ENCODE measurements around the gene CCND1.

Gene CCND1

GRCh38 chr11:69661413-69661715 lies 20.4 kb downstream of the CCND1 start:
- no peak overlapping the region for H3K9ac ChIP-seq (ENCODE audit: low read length)
- no peaks in the 10 kb centered on the region for H3K27me3 ChIP-seq (ENCODE audit: control insufficient read depth, insufficient read depth, low read length)
- peaks cover 5% of the 10 kb centered on the region for H3K36me3 ChIP-seq (ENCODE audit: control insufficient read depth, insufficient read depth, low read length)
- H3K4me1 ChIP-seq (ENCODE audit: control insufficient read depth, insufficient read depth, low read length): no peaks in the 10 kb centered on the region
- no peak overlapping the region for H3K4me3 ChIP-seq (ENCODE audit: low read length)
- H3K27ac ChIP-seq (ENCODE audit: low read depth, low read length): no peak overlapping the region

- peaks cover 7% of the 10 kb centered on the region for H3K36me3 ChIP-seq (ENCODE audit: control insufficient read depth, insufficient read depth, low read length)
Measured at GRCh38 chr11:69662021-69662698, 21.2 kb downstream of the CCND1 start.

GRCh38 chr11:69662806-69663205 lies 21.9 kb downstream of the CCND1 start:
- no peaks in the 10 kb centered on the region for H3K27me3 ChIP-seq (ENCODE audit: control insufficient read depth, insufficient read depth, low read length)
- H3K4me1 ChIP-seq (ENCODE audit: control insufficient read depth, insufficient read depth, low read length): no peaks in the 10 kb centered on the region
- peaks cover 7% of the 10 kb centered on the region for H3K36me3 ChIP-seq (ENCODE audit: control insufficient read depth, insufficient read depth, low read length)
- no peak overlapping the region for H3K4me3 ChIP-seq (ENCODE audit: low read length)
- no peak overlapping the region for H3K27ac ChIP-seq (ENCODE audit: low read depth, low read length)
- no peak overlapping the region for H3K9ac ChIP-seq (ENCODE audit: low read length)

More at GRCh38 chr11:69662021-69662698, 21.2 kb downstream of the CCND1 start:
- H3K27ac ChIP-seq (ENCODE audit: low read depth, low read length): no peak overlapping the region
- H3K9ac ChIP-seq (ENCODE audit: low read length): no peak overlapping the region
- no peak overlapping the region for H3K4me3 ChIP-seq (ENCODE audit: low read length)
- H3K27me3 ChIP-seq (ENCODE audit: control insufficient read depth, insufficient read depth, low read length): no peaks in the 10 kb centered on the region
- no peaks in the 10 kb centered on the region for H3K4me1 ChIP-seq (ENCODE audit: control insufficient read depth, insufficient read depth, low read length)

GRCh38 chr11:69663326-69663725 lies 22.4 kb downstream of the CCND1 start:
- H3K27me3 ChIP-seq (ENCODE audit: control insufficient read depth, insufficient read depth, low read length): no peaks in the 10 kb centered on the region
- peaks cover 7% of the 10 kb centered on the region for H3K36me3 ChIP-seq (ENCODE audit: control insufficient read depth, insufficient read depth, low read length)
- H3K4me3 ChIP-seq (ENCODE audit: low read length): no peak overlapping the region
- no peaks in the 10 kb centered on the region for H3K4me1 ChIP-seq (ENCODE audit: control insufficient read depth, insufficient read depth, low read length)
- no peak overlapping the region for H3K27ac ChIP-seq (ENCODE audit: low read depth, low read length)
- H3K9ac ChIP-seq (ENCODE audit: low read length): no peak overlapping the region

GRCh38 chr11:69664103-69664775 lies 23.3 kb downstream of the CCND1 start:
- H3K4me3 ChIP-seq (ENCODE audit: low read length): no peak overlapping the region
- no peaks in the 10 kb centered on the region for H3K27me3 ChIP-seq (ENCODE audit: control insufficient read depth, insufficient read depth, low read length)
- peaks cover 7% of the 10 kb centered on the region for H3K36me3 ChIP-seq (ENCODE audit: control insufficient read depth, insufficient read depth, low read length)
- no peak overlapping the region for H3K9ac ChIP-seq (ENCODE audit: low read length)
- no peak overlapping the region for H3K27ac ChIP-seq (ENCODE audit: low read depth, low read length)
- H3K4me1 ChIP-seq (ENCODE audit: control insufficient read depth, insufficient read depth, low read length): no peaks in the 10 kb centered on the region

- Histone ChIP-seq H3K27ac (ENCODE audit: low read depth, low read length) (no peak overlapping the region), H3K27me3 (ENCODE audit: control insufficient read depth, insufficient read depth, low read length) (no peaks in the 10 kb centered on the region), H3K4me3 (ENCODE audit: low read length) (no peak overlapping the region), H3K36me3 (ENCODE audit: control insufficient read depth, insufficient read depth, low read length) (peaks cover 9% of the 10 kb centered on the region), H3K4me1 (ENCODE audit: control insufficient read depth, insufficient read depth, low read length) (peaks cover under 1% of the 10 kb centered on the region), H3K9ac (ENCODE audit: low read length) (no peak overlapping the region)
Measured at GRCh38 chr11:69664901-69665300, 23.9 kb downstream of the CCND1 start.

GRCh38 chr11:69665669-69666068 lies 24.7 kb downstream of the CCND1 start:
- Histone ChIP-seq H3K36me3 (ENCODE audit: control insufficient read depth, insufficient read depth, low read length) (peaks cover 9% of the 10 kb centered on the region), H3K4me3 (ENCODE audit: low read length) (no peak overlapping the region)

GRCh38 chr11:69666261-69666660 lies 25.3 kb downstream of the CCND1 start:
- Histone ChIP-seq H3K4me1 (ENCODE audit: control insufficient read depth, insufficient read depth, low read length) (peaks cover 3% of the 10 kb centered on the region), H3K27me3 (ENCODE audit: control insufficient read depth, insufficient read depth, low read length) (no peaks in the 10 kb centered on the region), H3K4me3 (ENCODE audit: low read length) (no peak overlapping the region), H3K27ac (ENCODE audit: low read depth, low read length) (no peak overlapping the region), H3K9ac (ENCODE audit: low read length) (no peak overlapping the region), H3K36me3 (ENCODE audit: control insufficient read depth, insufficient read depth, low read length) (peaks cover 12% of the 10 kb centered on the region)

More at GRCh38 chr11:69665669-69666068, 24.7 kb downstream of the CCND1 start:
- peaks cover 3% of the 10 kb centered on the region for H3K4me1 ChIP-seq (ENCODE audit: control insufficient read depth, insufficient read depth, low read length)
- no peaks in the 10 kb centered on the region for H3K27me3 ChIP-seq (ENCODE audit: control insufficient read depth, insufficient read depth, low read length)
- H3K9ac ChIP-seq (ENCODE audit: low read length): no peak overlapping the region
- no peak overlapping the region for H3K27ac ChIP-seq (ENCODE audit: low read depth, low read length)

- Histone ChIP-seq H3K36me3 (ENCODE audit: control insufficient read depth, insufficient read depth, low read length) (peaks cover 18% of the 10 kb centered on the region), H3K4me1 (ENCODE audit: control insufficient read depth, insufficient read depth, low read length) (peaks cover 3% of the 10 kb centered on the region), H3K27ac (ENCODE audit: low read depth, low read length) (no peak overlapping the region), H3K4me3 (ENCODE audit: low read length) (no peak overlapping the region), H3K9ac (ENCODE audit: low read length) (no peak overlapping the region), H3K27me3 (ENCODE audit: control insufficient read depth, insufficient read depth, low read length) (no peaks in the 10 kb centered on the region)
Measured at GRCh38 chr11:69666752-69667536, 26.0 kb downstream of the CCND1 start.

- Histone ChIP-seq H3K27ac (ENCODE audit: low read depth, low read length) (no peak overlapping the region), H3K4me3 (ENCODE audit: low read length) (no peak overlapping the region), H3K4me1 (ENCODE audit: control insufficient read depth, insufficient read depth, low read length) (peaks cover 3% of the 10 kb centered on the region), H3K27me3 (ENCODE audit: control insufficient read depth, insufficient read depth, low read length) (no peaks in the 10 kb centered on the region), H3K36me3 (ENCODE audit: control insufficient read depth, insufficient read depth, low read length) (peaks cover 24% of the 10 kb centered on the region), H3K9ac (ENCODE audit: low read length) (no peak overlapping the region)
Measured at GRCh38 chr11:69667619-69668604, 27.0 kb downstream of the CCND1 start.

- Histone ChIP-seq H3K4me1 (ENCODE audit: control insufficient read depth, insufficient read depth, low read length) (peaks cover 12% of the 10 kb centered on the region), H3K4me3 (ENCODE audit: low read length) (no peak overlapping the region), H3K27me3 (ENCODE audit: control insufficient read depth, insufficient read depth, low read length) (no peaks in the 10 kb centered on the region), H3K36me3 (ENCODE audit: control insufficient read depth, insufficient read depth, low read length) (peaks cover 21% of the 10 kb centered on the region), H3K27ac (ENCODE audit: low read depth, low read length) (no peak overlapping the region), H3K9ac (ENCODE audit: low read length) (no peak overlapping the region)
Measured at GRCh38 chr11:69669486-69669885, 28.5 kb downstream of the CCND1 start.
